ENCODE measurements around the gene PPP1R13L.

DNA sequence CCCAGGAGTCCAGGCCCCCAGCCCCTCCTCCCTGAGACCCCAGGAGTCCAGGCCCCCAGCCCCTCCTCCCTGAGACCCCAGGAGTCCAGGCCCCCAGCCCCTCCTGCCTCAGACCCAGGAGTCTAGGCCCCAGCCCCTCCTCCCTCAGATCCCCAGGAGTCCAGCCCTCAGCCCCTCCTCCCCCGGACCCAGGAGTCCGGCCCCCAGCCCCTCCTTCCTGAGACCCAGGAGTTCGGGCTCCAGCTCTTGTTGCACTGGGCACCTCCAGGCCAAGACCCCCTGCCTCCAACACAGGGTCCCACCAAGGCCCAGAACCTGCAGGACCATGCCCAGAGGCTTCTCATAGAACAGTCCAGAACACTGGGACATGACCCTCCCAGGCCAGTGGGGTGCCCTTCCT, 15.0 kb upstream of the PPP1R13L start:
- TF ChIP-seq, protein P1, sequence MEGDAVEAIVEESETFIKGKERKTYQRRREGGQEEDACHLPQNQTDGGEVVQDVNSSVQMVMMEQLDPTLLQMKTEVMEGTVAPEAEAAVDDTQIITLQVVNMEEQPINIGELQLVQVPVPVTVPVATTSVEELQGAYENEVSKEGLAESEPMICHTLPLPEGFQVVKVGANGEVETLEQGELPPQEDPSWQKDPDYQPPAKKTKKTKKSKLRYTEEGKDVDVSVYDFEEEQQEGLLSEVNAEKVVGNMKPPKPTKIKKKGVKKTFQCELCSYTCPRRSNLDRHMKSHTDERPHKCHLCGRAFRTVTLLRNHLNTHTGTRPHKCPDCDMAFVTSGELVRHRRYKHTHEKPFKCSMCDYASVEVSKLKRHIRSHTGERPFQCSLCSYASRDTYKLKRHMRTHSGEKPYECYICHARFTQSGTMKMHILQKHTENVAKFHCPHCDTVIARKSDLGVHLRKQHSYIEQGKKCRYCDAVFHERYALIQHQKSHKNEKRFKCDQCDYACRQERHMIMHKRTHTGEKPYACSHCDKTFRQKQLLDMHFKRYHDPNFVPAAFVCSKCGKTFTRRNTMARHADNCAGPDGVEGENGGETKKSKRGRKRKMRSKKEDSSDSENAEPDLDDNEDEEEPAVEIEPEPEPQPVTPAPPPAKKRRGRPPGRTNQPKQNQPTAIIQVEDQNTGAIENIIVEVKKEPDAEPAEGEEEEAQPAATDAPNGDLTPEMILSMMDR (IDR thresholded peaks at IDR 0.05) = no peak
- TF ChIP-seq POLR2A (IDR thresholded peaks at IDR 0.05) = no peak
